B cell (primary cell): ENCODE data around the gene SELENOV.

ENCODE experiments used
- CTCF ChIP-seq: fragments of 200-600 bp; IDR thresholded peaks from one replicate; pipeline ENCODE4 v1.8.0; 2022; ENCODE audit warnings: antibody characterized with exemption, mild to moderate bottlenecking
- EZH2 ChIP-seq: IDR thresholded peaks from 2 replicates; pipeline ENCODE4 v1.6.1; 2012; ENCODE audit warnings: borderline replicate concordance, low read depth, mild to moderate bottlenecking, moderate library complexity, low read length; ENCODE audit not compliant: insufficient read depth, poor library complexity, severe bottlenecking

GRCh38 chr19:39498798-39499642, 15.9 kb upstream of the SELENOV start, which contains the start of gene DLL3:
- TF ChIP-seq CTCF: no peak
- TF ChIP-seq EZH2: no peak
